ENCODE results near the gene OXSR1. TPM values are rescaled to one million over a fixed set of nuclear protein-coding genes. Genes with fewer than 3 reads are reported as not detected.
A peak's percentile ranks its signal among the peaks of the same experiment; 100 is the strongest.

The OXSR1 gene
- total RNA-seq, 1 donor from 2014 or later: 36.0 TPM

GRCh38 chr3:38167591-38167990 is 2.3 kb downstream of the OXSR1 start:
- no peak overlapping the region for H3K27ac Mint-ChIP-seq (ENCODE audit: unreplicated experiment)

GRCh38 chr3:38168151-38169026 is 3.1 kb downstream of the OXSR1 start:
- TF ChIP-seq CTCF (IDR thresholded peaks at IDR 0.05; ENCODE audit: unreplicated experiment): no peak
- no peak overlapping the region for H3K4me3 Mint-ChIP-seq (ENCODE audit: unreplicated experiment)
- H3K36me3 Mint-ChIP-seq (ENCODE audit: low read depth, unreplicated experiment): no peaks in the 10 kb centered on the region
- peaks cover 16% of the 10 kb centered on the region for H3K4me1 Mint-ChIP-seq (ENCODE audit: unreplicated experiment)
- peaks cover 10% of the 10 kb centered on the region for H3K27me3 Mint-ChIP-seq (ENCODE audit: unreplicated experiment)
- no peak for DNase-seq (ENCODE audit: low spot score)
- no peaks in the 10 kb centered on the region for H3K9me3 Mint-ChIP-seq (ENCODE audit: unreplicated experiment)
- H3K27ac Mint-ChIP-seq (ENCODE audit: unreplicated experiment): no peak overlapping the region

More at GRCh38 chr3:38167591-38167990, 2.3 kb downstream of the OXSR1 start:
- no peak for DNase-seq (ENCODE audit: low spot score)
- no peaks in the 10 kb centered on the region for H3K9me3 Mint-ChIP-seq (ENCODE audit: unreplicated experiment)
- peaks cover 16% of the 10 kb centered on the region for H3K4me1 Mint-ChIP-seq (ENCODE audit: unreplicated experiment)
- TF ChIP-seq CTCF (IDR thresholded peaks at IDR 0.05; ENCODE audit: unreplicated experiment): no peak
- H3K36me3 Mint-ChIP-seq (ENCODE audit: low read depth, unreplicated experiment): no peaks in the 10 kb centered on the region
- peaks cover 10% of the 10 kb centered on the region for H3K27me3 Mint-ChIP-seq (ENCODE audit: unreplicated experiment)
- H3K4me3 Mint-ChIP-seq (ENCODE audit: unreplicated experiment): peak overlapping the region; percentile 16

- Mint-ChIP-seq H3K4me1 (ENCODE audit: unreplicated experiment) (peaks cover 21% of the 10 kb centered on the region), H3K27me3 (ENCODE audit: unreplicated experiment) (peaks cover 9% of the 10 kb centered on the region), H3K36me3 (ENCODE audit: low read depth, unreplicated experiment) (no peaks in the 10 kb centered on the region), H3K4me3 (ENCODE audit: unreplicated experiment) (no peak overlapping the region), H3K27ac (ENCODE audit: unreplicated experiment) (no peak overlapping the region), H3K9me3 (ENCODE audit: unreplicated experiment) (no peaks in the 10 kb centered on the region)
- no peak for TF ChIP-seq CTCF (IDR thresholded peaks at IDR 0.05; ENCODE audit: unreplicated experiment)
- no peak for DNase-seq (ENCODE audit: low spot score)
These were observed 3.6 kb downstream of the OXSR1 start for GRCh38 chr3:38169027-38169317.

GRCh38 chr3:38170722-38171121 is 5.4 kb downstream of the OXSR1 start:
- Mint-ChIP-seq H3K36me3 (ENCODE audit: low read depth, unreplicated experiment) (no peaks in the 10 kb centered on the region), H3K4me3 (ENCODE audit: unreplicated experiment) (no peak overlapping the region), H3K27ac (ENCODE audit: unreplicated experiment) (no peak overlapping the region), H3K4me1 (ENCODE audit: unreplicated experiment) (peaks cover 21% of the 10 kb centered on the region), H3K9me3 (ENCODE audit: unreplicated experiment) (no peaks in the 10 kb centered on the region), H3K27me3 (ENCODE audit: unreplicated experiment) (peaks cover 3% of the 10 kb centered on the region)
- DNase-seq (ENCODE audit: low spot score): no peak
- no peak for TF ChIP-seq CTCF (IDR thresholded peaks at IDR 0.05; ENCODE audit: unreplicated experiment)

GRCh38 chr3:38171622-38172021 is 6.3 kb downstream of the OXSR1 start:
- no peak for DNase-seq (ENCODE audit: low spot score)
- Mint-ChIP-seq H3K9me3 (ENCODE audit: unreplicated experiment) (no peaks in the 10 kb centered on the region), H3K36me3 (ENCODE audit: low read depth, unreplicated experiment) (no peaks in the 10 kb centered on the region), H3K27me3 (ENCODE audit: unreplicated experiment) (no peaks in the 10 kb centered on the region), H3K27ac (ENCODE audit: unreplicated experiment) (no peak overlapping the region), H3K4me1 (ENCODE audit: unreplicated experiment) (peaks cover 17% of the 10 kb centered on the region), H3K4me3 (ENCODE audit: unreplicated experiment) (no peak overlapping the region)
- no peak for TF ChIP-seq CTCF (IDR thresholded peaks at IDR 0.05; ENCODE audit: unreplicated experiment)

All from endothelial cell (in vitro differentiated cells).